IMR-90 (cell line): ENCODE data around the gene MRPS5. TPM values are rescaled to one million over a fixed set of nuclear protein-coding genes. Genes with fewer than 3 reads are reported as not detected.

Experiments
- ATAC-seq: fragments of 200-7000 bp; cut with Tn5 transposase; 2 replicates; pipeline ENCODE4 v1.9.1; 2020; ENCODE audit warnings: low read depth, mild to moderate bottlenecking, moderate library complexity
- BruUV-seq: library from RNA; stranded (reverse); fragments of 400-500 nt; replicated peaks from 2 replicates; lab custom pipeline; 2021; lab: Mats Ljungman, UMichigan
- CTCF ChIA-PET: fragments of 300-600 bp; formaldehyde crosslinking; extraction: SDS; loops from one replicate; lab custom pipeline; 2021; ENCODE audit warnings: antibody characterized with exemption; lab: Yijun Ruan, JAX
- POLR2A ChIA-PET: fragments of 300-600 bp; sonication (Branson Sonifier 250); formaldehyde crosslinking; loops from one replicate; lab custom pipeline; 2022; ENCODE audit warnings: antibody characterized with exemption; ENCODE audit not compliant: unreplicated experiment; lab: Charles Lee
- DNase-seq: peaks from one replicate; pipeline ENCODE4 v3.0.0; 2013
- H2AFZ ChIP-seq: replicated peaks from 2 replicates; pipeline ENCODE3; 2013; ENCODE audit warnings: low read length, mild to moderate bottlenecking; ENCODE audit not compliant: poor library complexity
- H2AK5ac ChIP-seq: 2 replicates; pipeline ENCODE4 v1.6.1; 2013; ENCODE audit warnings: low read depth, low read length, inconsistent platforms
- H2AK9ac ChIP-seq: replicated peaks from 2 replicates; pipeline ENCODE3; 2013; ENCODE audit warnings: mild to moderate bottlenecking, low read depth, low read length, moderate library complexity; ENCODE audit not compliant: poor library complexity
- H2BK120ac ChIP-seq: 2 replicates; pipeline ENCODE4 v1.6.1; 2013; ENCODE audit warnings: low read depth, low read length, inconsistent platforms
- H2BK15ac ChIP-seq: 3 replicates; pipeline ENCODE4 v1.6.1; 2013; ENCODE audit warnings: low read depth, low read length, inconsistent platforms
- H2BK20ac ChIP-seq: 2 replicates; pipeline ENCODE4 v1.6.1; 2013; ENCODE audit warnings: low read depth, mild to moderate bottlenecking, inconsistent platforms, low read length, moderate library complexity
- H2BK5ac ChIP-seq: 2 replicates; pipeline ENCODE4 v1.6.1; 2013; ENCODE audit warnings: mild to moderate bottlenecking, low read depth, low read length, inconsistent platforms; ENCODE audit not compliant: poor library complexity, severe bottlenecking
- H3K14ac ChIP-seq: replicated peaks from 2 replicates; pipeline ENCODE4 v1.6.1; 2013; ENCODE audit warnings: low read depth, low read length, inconsistent platforms
- H3K18ac ChIP-seq: 2 replicates; pipeline ENCODE4 v1.6.1; 2013; ENCODE audit warnings: low read depth, low read length, control low read depth
- H3K23ac ChIP-seq: 2 replicates; pipeline ENCODE4 v1.6.1; 2013; ENCODE audit warnings: low read depth, low read length, inconsistent platforms
- H3K27ac ChIP-seq: 2 replicates; pipeline ENCODE4 v1.5.1; 2013; ENCODE audit warnings: mild to moderate bottlenecking, control low read depth, low read length; ENCODE audit not compliant: insufficient read depth
- H3K27me3 ChIP-seq: 2 replicates; pipeline ENCODE4 v1.6.1; 2013; ENCODE audit warnings: low read length; ENCODE audit not compliant: control insufficient read depth, insufficient read depth
- H3K36me3 ChIP-seq: 2 replicates; pipeline ENCODE4 v1.6.1; 2013; ENCODE audit warnings: low read length, mixed read lengths; ENCODE audit not compliant: control insufficient read depth, insufficient read depth
- H3K4ac ChIP-seq: 2 replicates; pipeline ENCODE4 v1.6.1; 2013; ENCODE audit warnings: low read depth, low read length, inconsistent platforms
- H3K4me1 ChIP-seq: 2 replicates; pipeline ENCODE4 v1.6.1; 2013; ENCODE audit warnings: low read length, mixed read lengths; ENCODE audit not compliant: control insufficient read depth, insufficient read depth
- H3K4me2 ChIP-seq: 2 replicates; pipeline ENCODE4 v1.6.1; 2013; ENCODE audit warnings: low read depth, mild to moderate bottlenecking, control low read depth, low read length, moderate library complexity
- H3K4me3 ChIP-seq: 2 replicates; pipeline ENCODE4 v1.5.1; 2013; ENCODE audit warnings: low read depth, mild to moderate bottlenecking, control low read depth, low read length, moderate library complexity; ENCODE audit not compliant: insufficient read depth
- H3K56ac ChIP-seq: 2 replicates; pipeline ENCODE4 v1.6.1; 2013; ENCODE audit warnings: low read length, inconsistent platforms; ENCODE audit not compliant: insufficient read depth; ENCODE audit errors: extremely low read depth
- H3K79me1 ChIP-seq, 2 experiments: 2 replicates each; pipeline ENCODE4 v1.6.1; 2013; ENCODE audit warnings: low read length in 2 of 2, inconsistent platforms in 1 of 2, low read depth in 1 of 2
- H3K9ac ChIP-seq: 2 replicates; pipeline ENCODE4 v1.6.1; 2013; ENCODE audit warnings: low read depth, low read length, control low read depth
- H3K9me1 ChIP-seq: 2 replicates; pipeline ENCODE4 v1.6.1; 2013; ENCODE audit warnings: low read length, inconsistent platforms; ENCODE audit not compliant: insufficient read depth
- H3K9me3 ChIP-seq: 2 replicates; pipeline ENCODE4 v1.6.1; 2013; ENCODE audit warnings: low read length; ENCODE audit not compliant: control insufficient read depth, insufficient read depth
- H4K20me1 ChIP-seq: 2 replicates; pipeline ENCODE4 v1.6.1; 2013; ENCODE audit warnings: low read length, inconsistent platforms; ENCODE audit not compliant: insufficient read depth
- H4K5ac ChIP-seq: 2 replicates; pipeline ENCODE4 v1.6.1; 2013; ENCODE audit warnings: mild to moderate bottlenecking, low read depth, low read length, control low read depth
- H4K8ac ChIP-seq, 2 experiments: 2 replicates each; pipeline ENCODE4 v1.6.1; 2013; ENCODE audit warnings: low read depth in 2 of 2, low read length in 2 of 2, control low read depth in 1 of 2, inconsistent platforms in 1 of 2
- H4K91ac ChIP-seq: 2 replicates; pipeline ENCODE4 v1.6.1; 2013; ENCODE audit warnings: low read depth, low read length, inconsistent platforms; ENCODE audit not compliant: insufficient read depth
- CEBPB ChIP-seq: IDR thresholded peaks from 2 replicates; pipeline ENCODE4 v1.6.1; 2012; ENCODE audit warnings: low read depth, low read length, improper control_type of control experiment
- WGBS, 2 experiments: methylation state at CpG; one replicate each; pipeline versions ENCODE4 v1.1.5 to v1.1.7; 2013; ENCODE audit warnings: missing lambda C conversion rate in 2 of 2; ENCODE audit not compliant: insufficient read length in 1 of 2; ENCODE audit errors: extremely low coverage in 2 of 2; 5-methylcytosine and 5-hydroxymethylcytosine counted together
- dilution Hi-C: fragments of 300-500 bp; cut with HindIII; formaldehyde crosslinking; loops from one replicate; pipeline ENCODE4 v1.14.3; 2018; ENCODE audit warnings: low sequenced_read_pairs; ENCODE audit not compliant: unreplicated experiment
- in situ Hi-C: fragments of 300-500 bp; cut with MboI; formaldehyde crosslinking; loops from 3 replicates; pipeline ENCODE4 v1.14.3; 2019; ENCODE audit warnings: low sequenced_read_pairs, inconsistent platforms, mixed read lengths
- intact Hi-C: fragments of 100-400 bp; cut with micrococcal nuclease; formaldehyde crosslinking; loops from 2 replicates; pipeline ENCODE4 v1.10.0; 2022
- polyA plus RNA-seq, 3 experiments: library from polyadenylated mRNA; depleted of rRNA; stranded (reverse); fragments of >200 nt; gene quantifications; 2 replicates each; pipeline ENCODE4 v1.2.3, GENCODE V29; 2012; ENCODE audit warnings: low replicate concordance in 1 of 3
- total RNA-seq: library from RNA; depleted of rRNA; stranded (reverse); fragments of >200 nt; gene quantifications from 2 replicates; pipeline ENCODE4 v1.2.3, GENCODE V29; 2012

The MRPS5 gene
- total and polyA plus RNA-seq, 2 of the 4 experiments (the other 2 are of a cell fraction) = 27.6 to 44.1 TPM

- no peak for ATAC-seq
- no peak overlapping the region for H3K23ac ChIP-seq
- in situ Hi-C loops = no loop called here
- H2BK20ac ChIP-seq = no peak overlapping the region
- no peak for TF ChIP-seq CEBPB
- H2AK9ac ChIP-seq = no peak overlapping the region
- H3K36me3 ChIP-seq = no peaks in the 10 kb centered on the region
- H3K18ac ChIP-seq = no peak overlapping the region
- no peak overlapping the region for H3K56ac ChIP-seq
- no peak overlapping the region for H2BK15ac ChIP-seq
- dilution Hi-C loops = no loop called here
- no peak overlapping the region for H3K14ac ChIP-seq
- CTCF ChIA-PET = no interaction called here
- H3K4me2 ChIP-seq = no peak overlapping the region
- no peaks in the 10 kb centered on the region for H3K79me1 ChIP-seq
- H3K9ac ChIP-seq = no peak overlapping the region
- BruUV-seq = no TSS peak
- no peak overlapping the region for H4K91ac ChIP-seq
- peaks cover 9% of the 10 kb centered on the region; the same call in 1 of the 2 replicates for H3K27me3 ChIP-seq
- intact Hi-C loops = no loop called here
- peaks cover 14% of the 10 kb centered on the region for H3K4me1 ChIP-seq
- no peak overlapping the region for H2AK5ac ChIP-seq
- no peak overlapping the region for H3K27ac ChIP-seq
- peaks cover 4% of the 10 kb centered on the region; the same call in 1 of the 2 replicates for H4K20me1 ChIP-seq
- no peak overlapping the region for H3K4ac ChIP-seq
- no CpG with 5 or more reads among the region's 1 CpG for WGBS, 2 experiments
- no peak overlapping the region for H2BK5ac ChIP-seq
- H3K4me3 ChIP-seq = no peak overlapping the region
- no peak overlapping the region for H4K5ac ChIP-seq
- no peak overlapping the region for H2BK120ac ChIP-seq
- POLR2A ChIA-PET = no interaction called here
- H3K9me3 ChIP-seq = no peaks in the 10 kb centered on the region
- H3K9me1 ChIP-seq = 0 out of 2 replicates have a peak, but pooled peaks cover 4% of the 10 kb centered on the region
- no peak overlapping the region for H2AFZ ChIP-seq
- H4K8ac ChIP-seq = no peak overlapping the region
- DNase-seq = no peak
These were observed 82.2 kb downstream of the MRPS5 start for GRCh38 chr2:95039363-95039762.
